PC-3 (cell line): ENCODE measurements around the gene SMIM14. TPM values are rescaled to one million over a fixed set of nuclear protein-coding genes. Genes with fewer than 3 reads are reported as not detected.

Experiments
- ATAC-seq: fragments of 200-7000 bp; cut with Tn5 transposase; 2 replicates; pipeline ENCODE4 v1.9.1; 2020; ENCODE audit warnings: mild to moderate bottlenecking, moderate library complexity
- BruUV-seq: library from RNA; stranded (reverse); fragments of 400-500 nt; replicated peaks from 2 replicates; lab custom pipeline; 2021; lab: Mats Ljungman, UMichigan
- CTCF ChIA-PET: fragments of 300-600 bp; sonication (Branson Sonifier 250); formaldehyde crosslinking; loops from one replicate; lab custom pipeline; 2022; ENCODE audit warnings: antibody characterized with exemption; lab: Charles Lee
- POLR2A ChIA-PET: fragments of 300-600 bp; sonication (Branson Sonifier 250); formaldehyde crosslinking; loops from one replicate; lab custom pipeline; 2022; ENCODE audit warnings: antibody characterized with exemption; ENCODE audit not compliant: unreplicated experiment; lab: Charles Lee
- DNase-seq: peaks from one replicate; pipeline ENCODE4 v3.0.0-alpha.2; 2015
- H2AFZ ChIP-seq: fragments of 300-600 bp; sonication (generic); 2 replicates; pipeline ENCODE4 v1.6.0; 2016; ENCODE audit warnings: antibody characterized with exemption, low read length
- H3F3A ChIP-seq: fragments of 300-600 bp; sonication (generic); one replicate; pipeline ENCODE4 v1.6.0; 2017; ENCODE audit warnings: antibody characterized with exemption, low read length, control low read depth, mild to moderate bottlenecking; ENCODE audit not compliant: unreplicated experiment
- H3K27ac ChIP-seq: fragments of 300-600 bp; sonication (generic); 2 replicates; pipeline ENCODE4 v1.5.1; 2016; ENCODE audit warnings: mild to moderate bottlenecking, low read length
- H3K27me3 ChIP-seq: fragments of 300-600 bp; sonication (generic); 2 replicates; pipeline ENCODE4 v1.6.1; 2016; ENCODE audit warnings: low read length, mixed read lengths
- H3K36me3 ChIP-seq: fragments of 300-600 bp; sonication (generic); 2 replicates; pipeline ENCODE4 v1.6.1; 2016; ENCODE audit warnings: low read depth, mixed run types, low read length, mixed read lengths
- H3K4me1 ChIP-seq: fragments of 300-600 bp; sonication (generic); 2 replicates; pipeline ENCODE4 v1.5.1; 2016; ENCODE audit warnings: low read length; ENCODE audit not compliant: insufficient read depth
- H3K4me2 ChIP-seq: fragments of 300-600 bp; sonication (generic); 2 replicates; pipeline ENCODE4 v1.6.0; 2016; ENCODE audit warnings: low read length
- H3K4me3 ChIP-seq: fragments of 300-600 bp; sonication (generic); 2 replicates; pipeline ENCODE4 v1.5.1; 2016; ENCODE audit warnings: mild to moderate bottlenecking, low read length, mixed read lengths
- H3K79me2 ChIP-seq: fragments of 300-600 bp; sonication (generic); 2 replicates; pipeline ENCODE4 v1.6.1; 2017; ENCODE audit warnings: low read length, mixed read lengths
- H3K9ac ChIP-seq: fragments of 300-600 bp; sonication (generic); 2 replicates; pipeline ENCODE4 v1.6.0; 2016; ENCODE audit warnings: mild to moderate bottlenecking, low read length
- H3K9me2 ChIP-seq: fragments of 300-600 bp; sonication (generic); replicated peaks from 2 replicates; pipeline ENCODE4 v1.6.1; 2016; ENCODE audit warnings: mixed run types, low read length, mixed read lengths
- H3K9me3 ChIP-seq: fragments of 300-600 bp; sonication (generic); 2 replicates; pipeline ENCODE4 v1.6.1; 2016; ENCODE audit warnings: low read length, mixed read lengths
- H4K20me1 ChIP-seq: fragments of 300-600 bp; sonication (generic); 2 replicates; pipeline ENCODE4 v1.6.1; 2016; ENCODE audit warnings: low read length, mixed read lengths
- EZH2 ChIP-seq: fragments of 300-600 bp; sonication (generic); IDR thresholded peaks from one replicate; pipeline ENCODE4 v1.6.1; 2017; ENCODE audit warnings: antibody characterized with exemption, mild to moderate bottlenecking, low read length; ENCODE audit not compliant: unreplicated experiment
- EZH2phosphoT487 ChIP-seq: fragments of 300-600 bp; sonication (generic); IDR thresholded peaks from 2 replicates; pipeline ENCODE4 v1.6.1; 2018; ENCODE audit warnings: mild to moderate bottlenecking, antibody characterized with exemption, low read length, borderline replicate concordance
- intact Hi-C: fragments of 100-400 bp; cut with micrococcal nuclease; formaldehyde crosslinking; loops from 2 replicates; pipeline ENCODE4 v1.9.0; 2023
- total RNA-seq: library from RNA; depleted of rRNA; stranded (reverse); fragments of >200 nt; gene quantifications from 2 replicates; pipeline ENCODE4 v1.2.3, GENCODE V29; 2014
- TF ChIP-seq, protein P1 (sequence below): fragments of 300-600 bp; sonication (generic); conservative IDR thresholded peaks from 2 replicates; pipeline ENCODE4 v1.5.1; 2017; ENCODE audit warnings: antibody characterized with exemption, low read depth, mild to moderate bottlenecking, low read length

The SMIM14 gene
- total RNA-seq, 1 experiment from 2014 or later = 4.8 TPM

GRCh38 chr4:39649639-39650265, 11.1 kb upstream of the SMIM14 start:
- Histone ChIP-seq H3K4me1 (no peaks in the 10 kb centered on the region), H3K36me3 (no peaks in the 10 kb centered on the region), H3K27ac (no peak overlapping the region), H3K9ac (no peak overlapping the region), H3K9me3 (no peaks in the 10 kb centered on the region), H4K20me1 (no peaks in the 10 kb centered on the region), H3F3A (no peaks in the 10 kb centered on the region), H3K9me2 (no peaks in the 10 kb centered on the region), H3K4me3 (no peak overlapping the region), H3K27me3 (no peaks in the 10 kb centered on the region), H3K79me2 (no peaks in the 10 kb centered on the region), H2AFZ (no peak overlapping the region), H3K4me2 (no peak overlapping the region)
- intact Hi-C loops = no loop called here
- ChIA-PET CTCF (no interaction called here), POLR2A (no interaction called here)
- ATAC-seq (no peak), DNase-seq (no peak)
- no TSS peak for BruUV-seq
- TF ChIP-seq, protein P1, sequence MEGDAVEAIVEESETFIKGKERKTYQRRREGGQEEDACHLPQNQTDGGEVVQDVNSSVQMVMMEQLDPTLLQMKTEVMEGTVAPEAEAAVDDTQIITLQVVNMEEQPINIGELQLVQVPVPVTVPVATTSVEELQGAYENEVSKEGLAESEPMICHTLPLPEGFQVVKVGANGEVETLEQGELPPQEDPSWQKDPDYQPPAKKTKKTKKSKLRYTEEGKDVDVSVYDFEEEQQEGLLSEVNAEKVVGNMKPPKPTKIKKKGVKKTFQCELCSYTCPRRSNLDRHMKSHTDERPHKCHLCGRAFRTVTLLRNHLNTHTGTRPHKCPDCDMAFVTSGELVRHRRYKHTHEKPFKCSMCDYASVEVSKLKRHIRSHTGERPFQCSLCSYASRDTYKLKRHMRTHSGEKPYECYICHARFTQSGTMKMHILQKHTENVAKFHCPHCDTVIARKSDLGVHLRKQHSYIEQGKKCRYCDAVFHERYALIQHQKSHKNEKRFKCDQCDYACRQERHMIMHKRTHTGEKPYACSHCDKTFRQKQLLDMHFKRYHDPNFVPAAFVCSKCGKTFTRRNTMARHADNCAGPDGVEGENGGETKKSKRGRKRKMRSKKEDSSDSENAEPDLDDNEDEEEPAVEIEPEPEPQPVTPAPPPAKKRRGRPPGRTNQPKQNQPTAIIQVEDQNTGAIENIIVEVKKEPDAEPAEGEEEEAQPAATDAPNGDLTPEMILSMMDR = no peak
- TF ChIP-seq EZH2 (no peak), EZH2phosphoT487 (no peak)

DNA sequence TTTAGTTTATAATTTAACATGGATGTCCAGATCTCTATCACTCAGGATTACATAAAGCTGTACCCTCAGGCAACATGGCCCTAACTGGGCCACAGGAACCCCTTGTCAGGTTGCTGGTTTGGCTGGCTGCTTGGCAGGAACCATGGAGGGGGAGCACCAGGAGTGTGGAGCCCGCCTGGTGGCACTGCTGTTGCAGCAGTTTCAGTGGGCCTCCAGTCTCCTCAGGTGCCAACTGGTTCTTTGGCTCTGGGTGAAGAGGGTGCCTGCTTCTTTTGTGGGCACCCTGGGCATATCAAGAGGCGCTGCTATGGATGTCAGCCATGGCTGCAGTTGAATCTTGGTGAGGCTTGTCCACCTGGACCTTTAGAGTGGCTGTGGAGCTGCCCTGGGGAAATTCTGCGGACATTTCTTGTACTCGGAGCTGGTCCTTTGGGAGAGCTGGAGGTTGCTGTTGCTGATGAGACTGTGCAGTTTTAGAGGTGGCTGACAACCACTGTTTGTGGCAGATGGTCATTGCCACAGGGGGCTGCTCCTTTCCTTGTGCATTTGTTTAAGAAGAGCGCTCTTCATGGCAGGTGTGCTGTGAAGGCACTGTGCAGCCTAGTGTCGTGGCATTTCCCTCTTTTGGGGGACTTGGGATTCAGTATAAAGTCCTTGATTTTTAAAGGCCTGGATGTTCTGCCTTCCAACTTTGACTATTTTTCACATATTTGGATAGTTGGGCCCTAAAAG, 10.3 kb upstream of the SMIM14 start:
- CTCF ChIA-PET = no interaction called here
- DNase-seq (no peak), ATAC-seq (no peak)
- intact Hi-C loops = no loop called here
- Histone ChIP-seq H4K20me1 (no peaks in the 10 kb centered on the region), H3K4me1 (no peaks in the 10 kb centered on the region), H3K9ac (no peak overlapping the region), H3K27ac (no peak overlapping the region), H3K27me3 (no peaks in the 10 kb centered on the region), H3F3A (no peaks in the 10 kb centered on the region), H3K4me3 (no peak overlapping the region), H3K9me3 (no peaks in the 10 kb centered on the region), H3K79me2 (no peaks in the 10 kb centered on the region), H3K4me2 (no peak overlapping the region), H3K9me2 (no peaks in the 10 kb centered on the region), H3K36me3 (no peaks in the 10 kb centered on the region), H2AFZ (no peak overlapping the region)
- BruUV-seq = no TSS peak
- TF ChIP-seq, protein P1 = no peak
- TF ChIP-seq EZH2phosphoT487 (no peak), EZH2 (no peak)
- POLR2A ChIA-PET = no interaction called here

GRCh38 chr4:39648213-39648612, 9.5 kb upstream of the SMIM14 start:
- DNase-seq = no peak
- no peaks in the 10 kb centered on the region for H3K9me2 ChIP-seq
- no peaks in the 10 kb centered on the region for H3K9me3 ChIP-seq
- ATAC-seq = no peak
- no peak overlapping the region for H2AFZ ChIP-seq
- H3K27ac ChIP-seq = no peak overlapping the region
- CTCF ChIA-PET = no interaction called here
- POLR2A ChIA-PET = no interaction called here
- no peaks in the 10 kb centered on the region for H3K79me2 ChIP-seq
- no peak overlapping the region for H3K4me2 ChIP-seq
- H3F3A ChIP-seq = no peaks in the 10 kb centered on the region
- intact Hi-C loops = no loop called here
- no peaks in the 10 kb centered on the region for H3K4me1 ChIP-seq
- no peak for TF ChIP-seq EZH2
- TF ChIP-seq, protein P1 = no peak
- no peak for TF ChIP-seq EZH2phosphoT487
- no peak overlapping the region for H3K9ac ChIP-seq
- H3K27me3 ChIP-seq = no peaks in the 10 kb centered on the region
- H3K36me3 ChIP-seq = no peaks in the 10 kb centered on the region
- no peak overlapping the region for H3K4me3 ChIP-seq
- no TSS peak for BruUV-seq
- H4K20me1 ChIP-seq = no peaks in the 10 kb centered on the region
